Upper lobe of left lung (tissue), 6 donors: ENCODE results near the gene GUCA2A. TPM values are rescaled to one million over a fixed set of nuclear protein-coding genes. Genes with fewer than 3 reads are reported as not detected.

ENCODE experiments used
- ATAC-seq, 2 donors: fragments of 200-7000 bp; cut with Tn5 transposase; one replicate each; pipeline ENCODE4 v1.9.1; 2022; ENCODE audit warnings: mild to moderate bottlenecking in 2 of 2, moderate library complexity in 2 of 2; ENCODE audit not compliant: low FRiP score in 2 of 2
- DNase-seq, 2 donors: peaks; one replicate each; pipeline ENCODE4 v3.0.0-alpha.2; 2019 to 2020
- H3K27ac ChIP-seq, 4 donors: fragments of 200-600 bp; sonication (generic); one replicate each; pipeline ENCODE4 v1.5.1; 2016 to 2019
- H3K27me3 ChIP-seq, 4 donors: fragments of 200-600 bp; sonication (generic); one replicate each; pipeline ENCODE4 v1.5.1; 2017 to 2019
- H3K36me3 ChIP-seq, 4 donors: fragments of 200-600 bp; sonication (generic); one replicate each; pipeline ENCODE4 v1.5.1; 2016 to 2019
- H3K4me1 ChIP-seq, 4 donors: fragments of 200-600 bp; sonication (generic); one replicate each; pipeline ENCODE4 v1.5.1; 2018 to 2019
- H3K4me3 ChIP-seq, 4 donors: fragments of 200-600 bp; sonication (generic); one replicate each; pipeline ENCODE4 v1.5.1; 2017 to 2019; ENCODE audit warnings: mild to moderate bottlenecking in 2 of 4, moderate library complexity in 1 of 4
- H3K9me3 ChIP-seq, 4 donors: fragments of 200-600 bp; sonication (generic); one replicate each; pipeline ENCODE4 v1.5.1; 2018 to 2019
- CTCF ChIP-seq, 6 experiments: fragments of 450-650 bp in 4 of 6; fragments of 200-600 bp in 2 of 6; sonication (generic) in 2 of 6; IDR thresholded peaks; one replicate each; pipeline ENCODE4 v1.5.1; 2016 to 2019; ENCODE audit warnings: antibody characterized with exemption in 6 of 6
- EP300 ChIP-seq, 4 donors: sonication (generic); formaldehyde crosslinking; IDR thresholded peaks; one replicate each; pipeline ENCODE4 v1.5.1; 2017; ENCODE audit warnings: antibody characterized with exemption in 4 of 4, control low read depth in 2 of 4
- POLR2A ChIP-seq, 4 donors: fragments of 450-650 bp; IDR thresholded peaks; one replicate each; pipeline ENCODE4 v1.5.1; 2016 to 2017; ENCODE audit warnings: antibody characterized with exemption in 4 of 4, mild to moderate bottlenecking in 2 of 4
- POLR2AphosphoS5 ChIP-seq, 2 donors: sonication (generic); formaldehyde crosslinking; IDR thresholded peaks; one replicate each; pipeline ENCODE4 v1.5.1; 2017; ENCODE audit warnings: antibody characterized with exemption in 2 of 2
- WGBS, 2 donors: methylation state at CpG; one replicate each; pipeline ENCODE4 v1.1.5; 2017 to 2018; 5-methylcytosine and 5-hydroxymethylcytosine counted together
- total RNA-seq, 6 donors: library from RNA; depleted of rRNA in 4 of 6; stranded (reverse); fragments of >200 nt in 4 of 6; gene quantifications; one replicate each; pipeline versions ENCODE4 v1.1.0 to v1.2.1, GENCODE V29; 2016 to 2021
- donor health status: DM: no; HTN: no; CAD: no; lungs with moderate emphysema.
- donor health status: DM: no; HTN: yes; CAD: no; lungs with severe emphysema.

GUCA2A gene
- total RNA-seq, 6 donors from 2014 or later = 0.47 TPM; not detected in 5

GRCh38 chr1:42125552-42125951 is 39.0 kb downstream of the GUCA2A start:
- H3K4me1 ChIP-seq = no peaks in the 10 kb centered on the region
- 0 to 52% methylated on average over 1 of the region's 1 CpG for WGBS, 2 donors
- no peak overlapping the region for H3K4me3 ChIP-seq
- H3K27me3 ChIP-seq = no peaks in the 10 kb centered on the region
- no peaks in the 10 kb centered on the region for H3K36me3 ChIP-seq
- no peaks in the 10 kb centered on the region for H3K9me3 ChIP-seq
- no peak for ATAC-seq
- DNase-seq = no peak
- H3K27ac ChIP-seq = no peak overlapping the region
- no peak for TF ChIP-seq CTCF (IDR thresholded peaks at IDR 0.05)
- TF ChIP-seq EP300 (IDR thresholded peaks at IDR 0.05) = no peak
- TF ChIP-seq POLR2AphosphoS5 (IDR thresholded peaks at IDR 0.05) = no peak
- no peak for TF ChIP-seq POLR2A (IDR thresholded peaks at IDR 0.05)

GRCh38 chr1:42122408-42122807 is 42.1 kb downstream of the GUCA2A start:
- ATAC-seq (no peak), DNase-seq (no peak)
- 97 to 98% methylated on average over 3 of the region's 3 CpGs for WGBS, 2 donors
- Histone ChIP-seq H3K9me3 (no peaks in the 10 kb centered on the region), H3K27me3 (no peaks in the 10 kb centered on the region), H3K4me3 (no peak overlapping the region), H3K27ac (no peak overlapping the region), H3K4me1 (no peaks in the 10 kb centered on the region), H3K36me3 (no peaks in the 10 kb centered on the region)
- TF ChIP-seq EP300 (IDR thresholded peaks at IDR 0.05) (no peak), POLR2AphosphoS5 (IDR thresholded peaks at IDR 0.05) (no peak), CTCF (IDR thresholded peaks at IDR 0.05) (no peak), POLR2A (IDR thresholded peaks at IDR 0.05) (no peak)

- no peak for TF ChIP-seq EP300 (IDR thresholded peaks at IDR 0.05)
- no peak for TF ChIP-seq POLR2A (IDR thresholded peaks at IDR 0.05)
- TF ChIP-seq CTCF (IDR thresholded peaks at IDR 0.05) = no peak
- no peak for TF ChIP-seq POLR2AphosphoS5 (IDR thresholded peaks at IDR 0.05)
- ATAC-seq (no peak), DNase-seq (no peak)
- H3K4me3 ChIP-seq = no peak overlapping the region
- no peaks in the 10 kb centered on the region for H3K27me3 ChIP-seq
- no peaks in the 10 kb centered on the region for H3K4me1 ChIP-seq
- no peaks in the 10 kb centered on the region for H3K9me3 ChIP-seq
- no peaks in the 10 kb centered on the region for H3K36me3 ChIP-seq
- WGBS, 2 donors = 80 to 83% methylated on average over 1 of the region's 1 CpG
- H3K27ac ChIP-seq = no peak overlapping the region
Observed at GRCh38 chr1:42118125-42118524, 46.4 kb downstream of the GUCA2A start.

GRCh38 chr1:42117214-42117613 is 47.3 kb downstream of the GUCA2A start:
- ATAC-seq = no peak
- Histone ChIP-seq H3K4me3 (no peak overlapping the region), H3K27ac (no peak overlapping the region), H3K9me3 (no peaks in the 10 kb centered on the region), H3K36me3 (no peaks in the 10 kb centered on the region), H3K4me1 (no peaks in the 10 kb centered on the region), H3K27me3 (no peaks in the 10 kb centered on the region)
- DNase-seq = no peak
- 71 to 75% methylated on average over 5 of the region's 5 CpGs for WGBS, 2 donors
- TF ChIP-seq POLR2AphosphoS5 (IDR thresholded peaks at IDR 0.05) (no peak), POLR2A (IDR thresholded peaks at IDR 0.05) (no peak), CTCF (IDR thresholded peaks at IDR 0.05) (no peak), EP300 (IDR thresholded peaks at IDR 0.05) (no peak)

- H3K4me1 ChIP-seq = no peaks in the 10 kb centered on the region
- H3K36me3 ChIP-seq = no peaks in the 10 kb centered on the region
- ATAC-seq (no peak), DNase-seq (no peak)
- no peak overlapping the region for H3K27ac ChIP-seq
- WGBS, 2 donors = 77 to 79% methylated on average over 5 of the region's 5 CpGs
- no peak for TF ChIP-seq POLR2AphosphoS5 (IDR thresholded peaks at IDR 0.05)
- no peak for TF ChIP-seq EP300 (IDR thresholded peaks at IDR 0.05)
- H3K27me3 ChIP-seq = no peaks in the 10 kb centered on the region
- no peaks in the 10 kb centered on the region for H3K9me3 ChIP-seq
- H3K4me3 ChIP-seq = no peak overlapping the region
Observed at GRCh38 chr1:42114229-42114628, 50.3 kb downstream of the GUCA2A start.

Other genes with a start within 250 kb of the GUCA2A start
- 10 to 100 TPM in 5 of 6 donors, 1 to 10 TPM in 1; 9.7 to 23.0 (median 11.6) TPM for gene HIVEP3, start 245.8 kb downstream of the GUCA2A start, total RNA-seq
- gene GUCA2B, start 11.3 kb downstream of the GUCA2A start, total RNA-seq = not detected
- gene FOXJ3, start 170.5 kb upstream of the GUCA2A start, total RNA-seq = 10 to 100 TPM; 21.6 to 81.4 (median 39.3) TPM
- 10 to 100 TPM in 3 of 6 donors, 1 to 10 TPM in 3; 5.2 to 16.6 (median 9.3) TPM for gene RIMKLA, start 216.0 kb upstream of the GUCA2A start, total RNA-seq